Spleen (tissue), 11 donors: ENCODE data around the gene PNKD. TPM values are rescaled to one million over a fixed set of nuclear protein-coding genes. Genes with fewer than 3 reads are reported as not detected.
A peak's percentile ranks its signal among the peaks of the same experiment; 100 is the strongest.

Experiments used
- DNase-seq: peaks from one replicate; pipeline ENCODE4 v3.0.0-alpha.2; 2020
- H3K27ac ChIP-seq, 8 donors: fragments of 200-600 bp; sonication (generic) in 7 of 8; 1 replicate in 4 of 8; 2 replicates in 4 of 8; pipeline versions ENCODE4 v1.5.0 to v1.8.0; 2016 to 2021; ENCODE audit warnings: inconsistent platforms in 4 of 8, mild to moderate bottlenecking in 4 of 8, moderate library complexity in 1 of 8
- H3K27me3 ChIP-seq, 7 donors: fragments of 200-600 bp; sonication (generic) in 6 of 7; replicated peaks in 1 of 7; 1 replicate in 4 of 7; 2 replicates in 3 of 7; pipeline versions ENCODE4 v1.5.0 to v1.8.0; 2016 to 2021; ENCODE audit warnings: inconsistent platforms in 3 of 7, mild to moderate bottlenecking in 1 of 7
- H3K36me3 ChIP-seq, 6 donors: fragments of 200-600 bp; sonication (generic) in 5 of 6; 1 replicate in 4 of 6; 2 replicates in 2 of 6; pipeline versions ENCODE4 v1.5.0 to v1.8.0; 2016 to 2021; ENCODE audit warnings: inconsistent platforms in 2 of 6
- H3K4me1 ChIP-seq, 6 donors: fragments of 200-600 bp; sonication (generic) in 5 of 6; 1 replicate in 3 of 6; 2 replicates in 3 of 6; pipeline versions ENCODE4 v1.5.0 to v1.8.0; 2016 to 2021; ENCODE audit warnings: inconsistent platforms in 3 of 6
- H3K4me3 ChIP-seq, 8 donors: fragments of 200-600 bp; sonication (generic) in 7 of 8; 1 replicate in 4 of 8; 2 replicates in 4 of 8; pipeline versions ENCODE4 v1.5.0 to v1.8.0; 2016 to 2021; ENCODE audit warnings: inconsistent platforms in 4 of 8, mild to moderate bottlenecking in 4 of 8, moderate library complexity in 2 of 8
- H3K9me3 ChIP-seq, 8 donors: fragments of 200-600 bp; sonication (generic) in 7 of 8; 1 replicate in 4 of 8; 2 replicates in 4 of 8; pipeline versions ENCODE4 v1.5.0 to v1.8.0; 2016 to 2021; ENCODE audit warnings: inconsistent platforms in 4 of 8
- CTCF ChIP-seq, 11 experiments: fragments of 200-600 bp in 7 of 11; fragments of 450-650 bp in 4 of 11; sonication (generic) in 4 of 11; IDR thresholded peaks in 8 of 11; conservative IDR thresholded peaks in 3 of 11; 1 replicate in 7 of 11; 2 replicates in 4 of 11; pipeline versions ENCODE4 v1.4.0 to v1.8.0; 2016 to 2021; ENCODE audit warnings: antibody characterized with exemption in 11 of 11, inconsistent platforms in 4 of 11, mild to moderate bottlenecking in 1 of 11
- POLR2A ChIP-seq, 3 donors: fragments of 450-650 bp; IDR thresholded peaks; one replicate each; pipeline ENCODE4 v1.5.1; 2017; ENCODE audit warnings: antibody characterized with exemption in 3 of 3, mild to moderate bottlenecking in 1 of 3
- POLR2AphosphoS5 ChIP-seq, 3 donors: sonication (generic); formaldehyde crosslinking; IDR thresholded peaks; one replicate each; pipeline ENCODE4 v1.5.1; 2017; ENCODE audit warnings: antibody characterized with exemption in 3 of 3
- WGBS, 5 donors: extraction: QIAGEN DNeasy Blood & Tissue Kit in 3 of 5; methylation state at CpG; one replicate each; pipeline versions ENCODE4 v1.1.5 to v1.1.7; 2013 to 2018; 5-methylcytosine and 5-hydroxymethylcytosine counted together
- intact Hi-C: fragments of 100-400 bp; cut with DNase I; formaldehyde crosslinking; loops from one replicate; pipeline ENCODE4 v1.15.0; 2023; ENCODE audit warnings: low total_unique reads
- polyA plus RNA-seq, 3 donors: library from polyadenylated mRNA; stranded (reverse); fragments of 200-250 nt; gene quantifications; one replicate each; pipeline ENCODE4 v1.2.1, GENCODE V29; 2013
- total RNA-seq, 7 donors: library from RNA; depleted of rRNA in 3 of 7; stranded (reverse); fragments of >200 nt in 3 of 7; fragmentation: NEBNext Ultra II Directional in 4 of 7; extraction: Animal tissue kit (Norgen Biotek cat#: 25700) in 4 of 7; gene quantifications; one replicate each; pipeline versions ENCODE4 v1.1.0 to v1.2.1, GENCODE V29; 2016 to 2021
- donor health status: healthy with polysubstance abuse.
- donor health status: DM: no; HTN: no; CAD: no; lungs with moderate emphysema.
- donor health status: DM: no; HTN: no; CAD: no.
- donor health status: Bipolar disorder and iron deficiency.
- donor health status: healthy.
- donor health status: DM: no; HTN: no; CAD: no.
- donor health status: DM: yes; HTN: yes; CAD: no.

Gene PNKD
- total and polyA plus RNA-seq, 10 donors, result 41.4 to 92.1 (median 49.4) TPM

GRCh38 chr2:218360453-218360852 is 90.1 kb downstream of the PNKD start:
- Histone ChIP-seq H3K36me3 (no peaks in the 10 kb centered on the region), H3K27ac (peak overlapping the region in 5 of 8 donors; percentile 9 to 82 (median 65)), H3K9me3 (no peaks in the 10 kb centered on the region), H3K27me3 (no peaks in the 10 kb centered on the region), H3K4me1 (peaks cover 0 to 75% (median 11%) of the 10 kb centered on the region in 6 donors), H3K4me3 (no peak overlapping the region)
- intact Hi-C loops, result no loop called here
- DNase-seq, result no peak
- TF ChIP-seq POLR2A (IDR thresholded peaks at IDR 0.05), result no peak
- peak in 1 of 3 donors; percentile 51 for TF ChIP-seq POLR2AphosphoS5 (IDR thresholded peaks at IDR 0.05)
- no peak for TF ChIP-seq CTCF (IDR thresholded peaks at IDR 0.05 in 8 of 11, conservative IDR thresholded peaks at IDR 0.05 in 3 of 11)
- WGBS, 5 donors, result 54 to 67% (median 64%) methylated on average over 4 of the region's 4 CpGs

GRCh38 chr2:218362606-218363005 is 92.3 kb downstream of the PNKD start:
- Histone ChIP-seq H3K4me1 (peaks cover 0 to 72% (median 11%) of the 10 kb centered on the region in 6 donors), H3K9me3 (peaks cover 0 to 10% (median 6%) of the 10 kb centered on the region in 8 donors), H3K4me3 (no peak overlapping the region), H3K27ac (peak overlapping the region in 2 of 8 donors; percentile 88 to 97), H3K27me3 (no peaks in the 10 kb centered on the region), H3K36me3 (no peaks in the 10 kb centered on the region)
- TF ChIP-seq CTCF (IDR thresholded peaks at IDR 0.05 in 8 of 11, conservative IDR thresholded peaks at IDR 0.05 in 3 of 11) (no peak), POLR2A (IDR thresholded peaks at IDR 0.05) (no peak), POLR2AphosphoS5 (IDR thresholded peaks at IDR 0.05) (no peak)
- 64 to 79% (median 73%) methylated on average over 8 of the region's 8 CpGs for WGBS, 5 donors
- intact Hi-C loops, result no loop called here
- DNase-seq, result no peak

- intact Hi-C loops, result no loop called here
- H3K27ac ChIP-seq, result peak overlapping the region in 5 of 8 donors; percentile 16 to 97 (median 69)
Measured at GRCh38 chr2:218363736-218364135, 93.4 kb downstream of the PNKD start.

More at GRCh38 chr2:218363736-218364135, 93.4 kb downstream of the PNKD start:
- peaks cover 0 to 10% (median 6%) of the 10 kb centered on the region in 8 donors for H3K9me3 ChIP-seq
- H3K27me3 ChIP-seq, result no peaks in the 10 kb centered on the region
- TF ChIP-seq CTCF (IDR thresholded peaks at IDR 0.05 in 8 of 11, conservative IDR thresholded peaks at IDR 0.05 in 3 of 11) (no peak), POLR2A (IDR thresholded peaks at IDR 0.05) (no peak), POLR2AphosphoS5 (IDR thresholded peaks at IDR 0.05) (no peak)
- H3K4me1 ChIP-seq, result peaks cover 0 to 83% (median 21%) of the 10 kb centered on the region in 6 donors
- DNase-seq, result no peak
- 63 to 85% (median 76%) methylated on average over 3 of the region's 3 CpGs for WGBS, 5 donors
- H3K36me3 ChIP-seq, result no peaks in the 10 kb centered on the region
- peak overlapping the region in 1 of 8 donors; percentile 30 for H3K4me3 ChIP-seq
